ENCODE results near the gene SPHK1.

- TF ChIP-seq CTCF (IDR thresholded peaks at IDR 0.05) (no peak), POLR2A (IDR thresholded peaks at IDR 0.05) (no peak)
Measured at GRCh38 chr17:76416457-76416856, 32.0 kb downstream of the SPHK1 start.
